PC-3 (cell line): ENCODE measurements around the gene ACOT11. TPM values are rescaled to one million over a fixed set of nuclear protein-coding genes. Genes with fewer than 3 reads are reported as not detected.
A peak's percentile ranks its signal among the peaks of the same experiment; 100 is the strongest.

Experiments
- ATAC-seq: fragments of 200-7000 bp; cut with Tn5 transposase; 2 replicates; pipeline ENCODE4 v1.9.1; 2020; ENCODE audit warnings: mild to moderate bottlenecking, moderate library complexity
- Bru-seq: library from RNA; stranded (reverse); fragments of 400-500 nt; gene quantifications from one replicate; lab custom pipeline; 2021; lab: Mats Ljungman, UMichigan
- BruChase-seq, 2 experiments: library from RNA; stranded (reverse); fragments of 400-500 nt; gene quantifications; one replicate each; lab custom pipeline; 2021; lab: Mats Ljungman, UMichigan
- BruUV-seq: library from RNA; stranded (reverse); fragments of 400-500 nt; replicated peaks from 2 replicates; lab custom pipeline; 2021; lab: Mats Ljungman, UMichigan
- CTCF ChIA-PET: fragments of 300-600 bp; sonication (Branson Sonifier 250); formaldehyde crosslinking; loops from one replicate; lab custom pipeline; 2022; ENCODE audit warnings: antibody characterized with exemption; lab: Charles Lee
- POLR2A ChIA-PET: fragments of 300-600 bp; sonication (Branson Sonifier 250); formaldehyde crosslinking; loops from one replicate; lab custom pipeline; 2022; ENCODE audit warnings: antibody characterized with exemption; ENCODE audit not compliant: unreplicated experiment; lab: Charles Lee
- DNase-seq: peaks from one replicate; pipeline ENCODE4 v3.0.0-alpha.2; 2015
- H2AFZ ChIP-seq: fragments of 300-600 bp; sonication (generic); 2 replicates; pipeline ENCODE4 v1.6.0; 2016; ENCODE audit warnings: antibody characterized with exemption, low read length
- H3F3A ChIP-seq: fragments of 300-600 bp; sonication (generic); one replicate; pipeline ENCODE4 v1.6.0; 2017; ENCODE audit warnings: antibody characterized with exemption, low read length, control low read depth, mild to moderate bottlenecking; ENCODE audit not compliant: unreplicated experiment
- H3K27ac ChIP-seq: fragments of 300-600 bp; sonication (generic); 2 replicates; pipeline ENCODE4 v1.5.1; 2016; ENCODE audit warnings: mild to moderate bottlenecking, low read length
- H3K27me3 ChIP-seq: fragments of 300-600 bp; sonication (generic); 2 replicates; pipeline ENCODE4 v1.6.1; 2016; ENCODE audit warnings: low read length, mixed read lengths
- H3K36me3 ChIP-seq: fragments of 300-600 bp; sonication (generic); 2 replicates; pipeline ENCODE4 v1.6.1; 2016; ENCODE audit warnings: low read depth, mixed run types, low read length, mixed read lengths
- H3K4me1 ChIP-seq: fragments of 300-600 bp; sonication (generic); 2 replicates; pipeline ENCODE4 v1.5.1; 2016; ENCODE audit warnings: low read length; ENCODE audit not compliant: insufficient read depth
- H3K4me2 ChIP-seq: fragments of 300-600 bp; sonication (generic); 2 replicates; pipeline ENCODE4 v1.6.0; 2016; ENCODE audit warnings: low read length
- H3K4me3 ChIP-seq: fragments of 300-600 bp; sonication (generic); 2 replicates; pipeline ENCODE4 v1.5.1; 2016; ENCODE audit warnings: mild to moderate bottlenecking, low read length, mixed read lengths
- H3K79me2 ChIP-seq: fragments of 300-600 bp; sonication (generic); 2 replicates; pipeline ENCODE4 v1.6.1; 2017; ENCODE audit warnings: low read length, mixed read lengths
- H3K9ac ChIP-seq: fragments of 300-600 bp; sonication (generic); 2 replicates; pipeline ENCODE4 v1.6.0; 2016; ENCODE audit warnings: mild to moderate bottlenecking, low read length
- H3K9me2 ChIP-seq: fragments of 300-600 bp; sonication (generic); replicated peaks from 2 replicates; pipeline ENCODE4 v1.6.1; 2016; ENCODE audit warnings: mixed run types, low read length, mixed read lengths
- H3K9me3 ChIP-seq: fragments of 300-600 bp; sonication (generic); 2 replicates; pipeline ENCODE4 v1.6.1; 2016; ENCODE audit warnings: low read length, mixed read lengths
- H4K20me1 ChIP-seq: fragments of 300-600 bp; sonication (generic); 2 replicates; pipeline ENCODE4 v1.6.1; 2016; ENCODE audit warnings: low read length, mixed read lengths
- CTCF ChIP-seq: fragments of 300-600 bp; sonication (generic); conservative IDR thresholded peaks from 2 replicates; pipeline ENCODE4 v1.5.1; 2017; ENCODE audit warnings: antibody characterized with exemption, low read depth, mild to moderate bottlenecking, low read length
- EZH2 ChIP-seq: fragments of 300-600 bp; sonication (generic); IDR thresholded peaks from one replicate; pipeline ENCODE4 v1.6.1; 2017; ENCODE audit warnings: antibody characterized with exemption, mild to moderate bottlenecking, low read length; ENCODE audit not compliant: unreplicated experiment
- EZH2phosphoT487 ChIP-seq: fragments of 300-600 bp; sonication (generic); IDR thresholded peaks from 2 replicates; pipeline ENCODE4 v1.6.1; 2018; ENCODE audit warnings: mild to moderate bottlenecking, antibody characterized with exemption, low read length, borderline replicate concordance
- intact Hi-C: fragments of 100-400 bp; cut with micrococcal nuclease; formaldehyde crosslinking; loops from 2 replicates; pipeline ENCODE4 v1.9.0; 2023
- long read RNA-seq: library from polyadenylated mRNA; unstranded; transcript quantifications from one replicate; pipeline ENCODE4 v2.0.0, GENCODE V29; 2021; ENCODE audit not compliant: unreplicated experiment
- total RNA-seq: library from RNA; depleted of rRNA; stranded (reverse); fragments of >200 nt; gene quantifications from 2 replicates; pipeline ENCODE4 v1.2.3, GENCODE V29; 2014; rRNA removed

Gene ACOT11
- 4.1 and 5.0 TPM in 2 replicates for total RNA-seq
- percentile 31 among the genes with signal in this experiment for Bru-seq, nascent RNA
- BruChase-seq, experiment 1, labeled RNA remaining after a 6-hour chase = percentile 26 among the genes with signal in this experiment
- BruChase-seq, experiment 2, labeled RNA remaining after a 2-hour chase = percentile 16 among the genes with signal in this experiment
- long read RNA-seq, partial matches to known transcripts = 1 of 5 reads
- long read RNA-seq, other reads (novel, unspliced or antisense) = 4 of 5 reads

DNA sequence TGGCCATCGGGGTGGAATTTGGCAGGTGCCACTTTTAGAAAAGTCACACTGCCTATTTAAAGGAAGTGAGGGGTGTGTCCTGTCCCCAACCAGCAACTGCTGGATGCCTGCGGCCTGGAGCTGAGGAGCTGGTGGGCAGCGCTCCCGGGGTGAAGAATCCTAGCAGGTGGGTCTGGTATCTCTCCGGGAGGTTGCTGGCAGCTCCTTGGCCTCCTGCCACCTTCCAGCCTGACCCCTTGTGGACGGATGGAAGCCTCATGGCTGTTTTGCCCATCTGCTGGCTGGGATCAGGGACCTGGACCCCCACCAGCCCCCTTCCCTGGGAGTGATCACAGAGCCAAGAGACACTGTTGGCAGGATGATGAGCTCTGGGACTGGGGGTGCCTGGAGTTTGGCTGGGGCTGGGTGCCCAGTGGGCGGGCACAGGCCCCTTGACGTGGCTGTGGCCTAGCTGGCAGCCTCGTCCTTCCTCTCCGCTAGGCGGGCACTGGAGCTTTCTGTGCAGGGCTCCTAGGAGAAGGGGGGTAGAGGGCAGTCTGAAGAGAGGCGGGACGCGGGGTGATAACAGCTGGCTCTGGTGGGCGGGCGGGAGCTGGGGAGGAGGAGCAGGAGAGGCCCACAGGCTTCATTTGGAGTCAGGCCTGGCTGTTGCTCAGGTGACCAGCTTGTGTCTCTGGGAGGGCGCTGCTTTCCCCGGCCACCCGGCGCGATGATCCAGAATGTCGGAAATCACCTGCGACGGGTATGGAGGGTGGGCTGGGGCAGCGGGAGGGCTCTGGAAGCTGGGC, at the start of gene ACOT11:
ACOT11 (plus strand) TSS at position 628 of the 788 bp plus-strand sequence; CDS start at position 710, 82 bp downstream.
- H3K4me1 ChIP-seq = no peaks in the 10 kb centered on the region
- H3F3A ChIP-seq = no peaks in the 10 kb centered on the region
- no peak within 1 kb of the TSS for H2AFZ ChIP-seq
- no peaks in the 10 kb centered on the region for H4K20me1 ChIP-seq
- H3K9me2 ChIP-seq = no peaks in the 10 kb centered on the region
- ChIA-PET CTCF (interaction anchor here (0.6 kb wide), 1 partner anchor 48 kb away, joined by 3 read pairs; no protein-coding TSS in a partner anchor), POLR2A (no interaction called here)
- no peak within 1 kb of the TSS for H3K4me2 ChIP-seq
- no peaks in the 10 kb centered on the region for H3K27me3 ChIP-seq
- ATAC-seq = no peak
- no peak for DNase-seq
- TF ChIP-seq CTCF (peak; percentile 49; the same call in 1 of the 2 replicates), EZH2phosphoT487 (no peak), EZH2 (no peak)
- no TSS peak for BruUV-seq
- H3K79me2 ChIP-seq = no peaks in the 10 kb centered on the region
- intact Hi-C loops = no loop called here
- H3K4me3 ChIP-seq = no peak within 1 kb of the TSS
- no peak within 1 kb of the TSS for H3K27ac ChIP-seq
- H3K9me3 ChIP-seq = no peaks in the 10 kb centered on the region
- no peak within 1 kb of the TSS for H3K9ac ChIP-seq
- no peaks in the 10 kb centered on the region for H3K36me3 ChIP-seq

DNA sequence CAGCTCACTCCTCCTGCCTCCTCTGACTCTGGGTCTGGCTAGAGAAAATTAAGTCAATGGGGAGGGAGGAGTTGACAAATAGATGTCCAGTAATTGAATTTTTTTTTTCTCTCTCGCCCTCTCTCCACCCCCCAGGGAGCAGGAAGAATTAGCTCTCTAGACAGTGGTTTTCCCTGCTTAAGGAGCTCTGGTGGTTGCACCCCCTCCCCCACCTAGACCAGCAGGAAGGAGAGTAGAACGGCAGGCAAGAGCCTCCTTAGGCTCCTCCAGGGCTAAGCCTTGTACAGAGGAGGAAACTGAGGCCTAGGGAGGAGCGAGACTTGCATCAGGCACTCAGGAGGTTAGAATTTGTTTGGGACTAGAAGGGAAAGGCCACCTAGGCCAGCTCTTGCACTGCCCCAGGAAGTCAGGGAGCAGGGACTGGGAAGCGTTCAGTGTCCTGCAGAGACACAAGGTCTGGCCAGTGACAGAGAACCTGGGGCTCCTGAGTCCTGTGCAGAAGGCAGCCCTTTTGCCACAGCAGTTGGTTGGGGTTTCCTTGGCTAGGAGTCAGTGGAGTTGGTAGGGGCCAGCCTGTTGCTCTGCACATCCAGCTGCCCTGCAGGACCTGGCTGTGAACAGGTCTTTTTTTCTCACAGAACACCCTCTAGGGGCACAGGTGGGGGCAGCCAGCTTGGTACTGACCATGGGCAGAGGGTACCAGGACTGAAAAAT, 49.5 kb upstream of the ACOT11 start:
- no peak for TF ChIP-seq EZH2phosphoT487
- no peak for TF ChIP-seq CTCF

More for the DNA sequence above, 49.5 kb upstream of the ACOT11 start:
- H3K4me3 ChIP-seq = peak overlapping the region; percentile 64
- intact Hi-C loops = loop anchor here (2.0 kb wide), 1 partner anchor 312 kb away; no protein-coding TSS in a partner anchor
- H3K79me2 ChIP-seq = no peaks in the 10 kb centered on the region
- ATAC-seq (no peak), DNase-seq (no peak)
- BruUV-seq = no TSS peak
- H3K9me2 ChIP-seq = no peaks in the 10 kb centered on the region
- no peaks in the 10 kb centered on the region for H3F3A ChIP-seq
- ChIA-PET CTCF (interaction anchor here (1.0 to 1.1 kb wide), 3 partner anchors 293 to 303 kb away, joined by 3 to 5 read pairs (median 3); no protein-coding TSS in a partner anchor), POLR2A (no interaction called here)
- no peak overlapping the region for H3K9ac ChIP-seq
- no peaks in the 10 kb centered on the region for H3K36me3 ChIP-seq
- H2AFZ ChIP-seq = peak overlapping the region; percentile 79
- H3K9me3 ChIP-seq = no peaks in the 10 kb centered on the region
- H3K4me1 ChIP-seq = peaks cover 6% of the 10 kb centered on the region; the same call in 1 of the 2 replicates
- H4K20me1 ChIP-seq = no peaks in the 10 kb centered on the region
- 0 out of 2 replicates have a peak, but pooled peaks cover 25% of the 10 kb centered on the region for H3K27me3 ChIP-seq
- H3K27ac ChIP-seq = no peak overlapping the region
- peak overlapping the region; percentile 88 for H3K4me2 ChIP-seq
